Esophagus muscularis mucosa (tissue), 3 donors: Measurements from ENCODE around the gene HMGN5.

ENCODE experiments used
- CTCF ChIP-seq, 3 experiments: fragments of 200-600 bp in 2 of 3; fragments of 450-650 bp in 1 of 3; sonication (generic) in 2 of 3; IDR thresholded peaks; one replicate each; pipeline ENCODE4 v1.5.1; 2017 to 2019; ENCODE audit warnings: antibody characterized with exemption in 3 of 3, mild to moderate bottlenecking in 2 of 3, moderate library complexity in 1 of 3
- POLR2A ChIP-seq: fragments of 450-650 bp; IDR thresholded peaks from one replicate; pipeline ENCODE4 v1.6.1; 2017; ENCODE audit warnings: antibody characterized with exemption, moderate library complexity, mild to moderate bottlenecking, low read depth
- POLR2AphosphoS5 ChIP-seq, 2 donors: sonication (generic); formaldehyde crosslinking; IDR thresholded peaks; one replicate each; pipeline ENCODE4 v1.6.1; 2017; ENCODE audit warnings: antibody characterized with exemption in 2 of 2

DNA sequence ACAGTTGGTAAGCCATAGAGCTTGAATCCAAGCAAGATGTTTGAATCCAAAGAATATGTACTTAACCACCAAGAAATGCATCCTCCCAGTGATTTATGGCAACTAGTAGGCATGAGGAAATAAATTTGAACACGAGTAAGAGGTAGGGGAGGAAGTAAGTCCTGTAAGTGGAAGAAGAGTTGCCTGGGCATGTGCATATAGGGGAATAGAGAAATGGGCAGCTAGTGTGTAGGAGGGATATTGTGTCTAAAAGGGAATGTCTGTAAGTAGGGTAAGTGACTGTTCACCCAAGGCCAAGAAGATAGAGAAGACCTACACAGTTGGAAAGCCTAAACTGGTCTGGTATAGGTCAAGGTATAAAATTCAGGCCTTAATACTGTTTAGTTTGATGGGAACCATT lies 4.8 kb upstream of the HMGN5 start:
- TF ChIP-seq POLR2A (no peak), POLR2AphosphoS5 (IDR thresholded peaks at IDR 0.05) (no peak), CTCF (IDR thresholded peaks at IDR 0.05) (no peak)
